ENCODE data around the gene NXPE3. TPM values are rescaled to one million over a fixed set of nuclear protein-coding genes. Genes with fewer than 3 reads are reported as not detected.

Gene NXPE3
- total RNA-seq, 1 experiment from 2014 or later, result 5.3 TPM

DNA sequence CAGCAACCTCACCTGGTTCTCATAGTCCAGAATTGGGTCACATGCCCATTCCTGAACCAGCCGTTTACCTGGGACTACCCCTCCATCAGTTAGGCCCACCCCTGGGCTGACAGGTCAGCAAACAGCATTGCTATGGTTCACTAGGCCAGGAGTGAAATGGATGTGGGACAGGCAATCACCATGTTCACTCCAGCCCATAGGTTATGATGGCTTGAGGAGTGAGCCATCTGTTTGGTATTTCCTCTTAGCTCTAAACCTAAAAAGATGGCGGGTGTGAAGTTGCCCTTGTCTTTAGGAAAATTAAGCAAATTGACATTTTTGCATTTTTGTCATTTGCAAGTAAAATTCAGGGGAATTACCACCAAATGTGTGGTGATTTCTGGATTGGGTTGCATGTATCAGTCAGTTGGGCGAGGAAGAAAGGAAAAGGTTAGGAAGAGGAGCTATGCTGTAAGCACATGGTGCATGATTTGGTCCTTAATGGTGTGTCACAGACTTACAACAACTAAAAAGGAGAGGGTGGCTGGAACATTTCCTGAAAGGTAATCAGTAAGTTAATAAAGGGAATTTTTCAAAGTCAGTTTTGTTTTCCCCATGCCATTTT, 17.2 kb downstream of the NXPE3 start:
- H3K27ac Mint-ChIP-seq (ENCODE audit: unreplicated experiment), result no peak overlapping the region
- no TSS peak for BruUV-seq (replicated peaks)
- peaks cover 11% of the 10 kb centered on the region for H3K9me3 Mint-ChIP-seq (ENCODE audit: unreplicated experiment)
- H3K36me3 Mint-ChIP-seq (ENCODE audit: insufficient read depth, unreplicated experiment), result peaks cover under 1% of the 10 kb centered on the region
- ChIA-PET POLR2A (no interaction called here), CTCF (no interaction called here)
- H3K4me1 Mint-ChIP-seq (ENCODE audit: low read depth, unreplicated experiment), result no peaks in the 10 kb centered on the region
- TF ChIP-seq, protein P1, sequence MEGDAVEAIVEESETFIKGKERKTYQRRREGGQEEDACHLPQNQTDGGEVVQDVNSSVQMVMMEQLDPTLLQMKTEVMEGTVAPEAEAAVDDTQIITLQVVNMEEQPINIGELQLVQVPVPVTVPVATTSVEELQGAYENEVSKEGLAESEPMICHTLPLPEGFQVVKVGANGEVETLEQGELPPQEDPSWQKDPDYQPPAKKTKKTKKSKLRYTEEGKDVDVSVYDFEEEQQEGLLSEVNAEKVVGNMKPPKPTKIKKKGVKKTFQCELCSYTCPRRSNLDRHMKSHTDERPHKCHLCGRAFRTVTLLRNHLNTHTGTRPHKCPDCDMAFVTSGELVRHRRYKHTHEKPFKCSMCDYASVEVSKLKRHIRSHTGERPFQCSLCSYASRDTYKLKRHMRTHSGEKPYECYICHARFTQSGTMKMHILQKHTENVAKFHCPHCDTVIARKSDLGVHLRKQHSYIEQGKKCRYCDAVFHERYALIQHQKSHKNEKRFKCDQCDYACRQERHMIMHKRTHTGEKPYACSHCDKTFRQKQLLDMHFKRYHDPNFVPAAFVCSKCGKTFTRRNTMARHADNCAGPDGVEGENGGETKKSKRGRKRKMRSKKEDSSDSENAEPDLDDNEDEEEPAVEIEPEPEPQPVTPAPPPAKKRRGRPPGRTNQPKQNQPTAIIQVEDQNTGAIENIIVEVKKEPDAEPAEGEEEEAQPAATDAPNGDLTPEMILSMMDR (IDR thresholded peaks at IDR 0.05; ENCODE audit: insufficient read depth in 1 of 2, low read depth in 1 of 2, low read length in 1 of 2, severe bottlenecking in 1 of 2, unreplicated experiment in 1 of 2), result no peak
- H3K27me3 ChIP-seq (replicated peaks; ENCODE audit: control insufficient read depth, insufficient read depth, low read length), result no peaks in the 10 kb centered on the region
- intact Hi-C loops (cut with micrococcal nuclease; ENCODE audit: unreplicated experiment), result no loop called here
- no peaks in the 10 kb centered on the region for H3K27me3 Mint-ChIP-seq (ENCODE audit: insufficient read depth, unreplicated experiment)
- 0 out of 2 replicates have a peak, but pooled peaks cover 5% of the 10 kb centered on the region for H3K9me3 ChIP-seq
- H3K4me1 ChIP-seq, result no peaks in the 10 kb centered on the region
- no peak overlapping the region for H3K4me3 Mint-ChIP-seq (ENCODE audit: unreplicated experiment)
- no peaks in the 10 kb centered on the region for H3K36me3 ChIP-seq (ENCODE audit: control insufficient read depth, insufficient read depth, low read length)
- DNase-seq, result no peak
- no peak overlapping the region for H3K4me3 ChIP-seq (ENCODE audit: low read depth, low read length)

DNA sequence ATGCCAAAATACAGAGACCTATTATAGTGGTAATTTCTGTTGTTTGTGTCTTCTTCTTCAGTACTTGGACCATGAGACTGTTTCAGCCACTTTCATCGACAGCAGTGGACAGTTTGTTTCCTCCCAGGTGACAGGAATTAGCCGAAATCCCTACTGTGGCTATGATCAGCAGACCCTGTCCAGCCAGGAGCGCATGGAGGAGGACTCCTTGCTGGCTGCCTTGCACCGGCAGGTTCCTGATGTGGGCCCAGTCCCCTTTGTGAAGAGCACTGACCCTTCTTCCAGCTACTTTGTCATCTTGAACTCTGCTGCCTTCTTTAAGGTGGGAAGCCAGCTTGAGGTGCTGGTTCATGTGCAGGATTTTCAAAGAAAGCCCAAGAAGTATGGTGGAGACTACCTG, 22.2 kb downstream of the NXPE3 start:
- intact Hi-C loops (cut with micrococcal nuclease; ENCODE audit: unreplicated experiment), result loop anchor here (10.0 kb wide), 1 partner anchor 264 kb away; no protein-coding TSS in a partner anchor
- Mint-ChIP-seq H3K36me3 (ENCODE audit: insufficient read depth, unreplicated experiment) (no peaks in the 10 kb centered on the region), H3K27ac (ENCODE audit: unreplicated experiment) (no peak overlapping the region), H3K27me3 (ENCODE audit: insufficient read depth, unreplicated experiment) (no peaks in the 10 kb centered on the region), H3K4me3 (ENCODE audit: unreplicated experiment) (no peak overlapping the region), H3K9me3 (ENCODE audit: unreplicated experiment) (no peaks in the 10 kb centered on the region), H3K4me1 (ENCODE audit: low read depth, unreplicated experiment) (no peaks in the 10 kb centered on the region)
- BruUV-seq (replicated peaks), result no TSS peak
- no peak overlapping the region for H3K4me3 ChIP-seq (ENCODE audit: low read depth, low read length)
- TF ChIP-seq, protein P1 (IDR thresholded peaks at IDR 0.05; ENCODE audit: insufficient read depth in 1 of 2, low read depth in 1 of 2, low read length in 1 of 2, severe bottlenecking in 1 of 2, unreplicated experiment in 1 of 2), result no peak
- H3K9me3 ChIP-seq, result no peaks in the 10 kb centered on the region; the same call in 1 of the 2 replicates
- ChIA-PET POLR2A (no interaction called here), CTCF (no interaction called here)
- no peaks in the 10 kb centered on the region for H3K4me1 ChIP-seq
- no peaks in the 10 kb centered on the region for H3K27me3 ChIP-seq (replicated peaks; ENCODE audit: control insufficient read depth, insufficient read depth, low read length)
- H3K36me3 ChIP-seq (ENCODE audit: control insufficient read depth, insufficient read depth, low read length), result no peaks in the 10 kb centered on the region
- no peak for DNase-seq

DNA sequence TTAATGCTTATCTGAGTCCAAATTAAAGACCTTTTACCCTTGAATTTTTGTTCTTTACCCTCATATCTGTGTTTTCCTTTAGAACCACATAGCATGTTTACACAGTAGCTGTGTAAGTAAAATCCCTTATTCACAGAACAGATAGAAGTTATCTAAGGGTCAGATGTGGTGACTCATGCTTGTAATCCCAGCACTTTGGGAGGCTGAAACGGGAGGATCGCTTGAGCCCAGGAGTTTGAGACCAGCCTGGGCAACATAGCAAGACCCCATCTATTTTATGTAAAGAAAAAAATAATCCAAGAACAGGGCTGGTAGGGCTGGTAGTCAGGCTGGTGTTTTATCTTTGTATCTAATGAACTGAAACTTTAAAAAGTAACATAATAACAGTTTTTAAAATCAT, 23.2 kb downstream of the NXPE3 start:
- Mint-ChIP-seq H3K36me3 (ENCODE audit: insufficient read depth, unreplicated experiment) (no peaks in the 10 kb centered on the region), H3K4me3 (ENCODE audit: unreplicated experiment) (no peak overlapping the region), H3K4me1 (ENCODE audit: low read depth, unreplicated experiment) (no peaks in the 10 kb centered on the region), H3K27ac (ENCODE audit: unreplicated experiment) (no peak overlapping the region), H3K27me3 (ENCODE audit: insufficient read depth, unreplicated experiment) (no peaks in the 10 kb centered on the region), H3K9me3 (ENCODE audit: unreplicated experiment) (no peaks in the 10 kb centered on the region)
- Histone ChIP-seq H3K36me3 (ENCODE audit: control insufficient read depth, insufficient read depth, low read length) (no peaks in the 10 kb centered on the region), H3K27me3 (replicated peaks; ENCODE audit: control insufficient read depth, insufficient read depth, low read length) (no peaks in the 10 kb centered on the region), H3K9me3 (no peaks in the 10 kb centered on the region; the same call in 1 of the 2 replicates), H3K4me3 (ENCODE audit: low read depth, low read length) (no peak overlapping the region), H3K4me1 (no peaks in the 10 kb centered on the region)
- POLR2A ChIA-PET, result no interaction called here
- CTCF ChIA-PET, result interaction anchor here (1.9 kb wide), 1 partner anchor 423 kb away, joined by 19 read pairs; no protein-coding TSS in a partner anchor
- DNase-seq, result no peak
- TF ChIP-seq, protein P1 (IDR thresholded peaks at IDR 0.05; ENCODE audit: insufficient read depth in 1 of 2, low read depth in 1 of 2, low read length in 1 of 2, severe bottlenecking in 1 of 2, unreplicated experiment in 1 of 2), result no peak
- intact Hi-C loops (cut with micrococcal nuclease; ENCODE audit: unreplicated experiment), result loop anchor here (2.0 to 10.0 kb wide), 2 partner anchors 107 to 263 kb away; no protein-coding TSS in a partner anchor
- BruUV-seq (replicated peaks), result no TSS peak
